ENCODE data around the gene AFAP1L2. TPM values are rescaled to one million over a fixed set of nuclear protein-coding genes. Genes with fewer than 3 reads are reported as not detected.
"Not testable (repeated sequence)": the region's sequence is repeated elsewhere in the genome, so short reads cannot be mapped to it uniquely, and the experiment has no call there.

AFAP1L2 gene
- total RNA-seq, 2 experiments from 2014 or later = 1.1 to 1.2 TPM

GRCh38 chr10:114350751-114351150, 53.6 kb downstream of the AFAP1L2 start:
- intact Hi-C loops (cut with micrococcal nuclease) = no loop called here
- CTCF ChIA-PET = no interaction called here
- Mint-ChIP-seq H3K36me3 (no peaks in the 10 kb centered on the region), H3K4me1 (ENCODE audit: low read depth) (no peaks in the 10 kb centered on the region), H3K4me3 (no peak overlapping the region), H3K9me3 (no peaks in the 10 kb centered on the region), H3K27me3 (peaks cover 3% of the 10 kb centered on the region), H3K27ac (no peak overlapping the region)
- no peak for DNase-seq
- POLR2A ChIA-PET = no interaction called here

GRCh38 chr10:114349522-114350215, 54.6 kb downstream of the AFAP1L2 start:
- ChIA-PET POLR2A (interaction anchor here (0.7 kb wide), 1 partner anchor 26 kb away, joined by 4 read pairs; no protein-coding TSS in a partner anchor), CTCF (interaction anchor here (0.7 kb wide), 1 partner anchor 79 kb away, joined by 5 read pairs; no protein-coding TSS in a partner anchor)
- intact Hi-C loops (cut with micrococcal nuclease) = no loop called here
- Mint-ChIP-seq H3K4me1 (ENCODE audit: low read depth) (no peaks in the 10 kb centered on the region), H3K9me3 (no peaks in the 10 kb centered on the region), H3K4me3 (no peak overlapping the region), H3K36me3 (no peaks in the 10 kb centered on the region), H3K27ac (no peak overlapping the region), H3K27me3 (peaks cover 3% of the 10 kb centered on the region)
- no peak for DNase-seq

DNA sequence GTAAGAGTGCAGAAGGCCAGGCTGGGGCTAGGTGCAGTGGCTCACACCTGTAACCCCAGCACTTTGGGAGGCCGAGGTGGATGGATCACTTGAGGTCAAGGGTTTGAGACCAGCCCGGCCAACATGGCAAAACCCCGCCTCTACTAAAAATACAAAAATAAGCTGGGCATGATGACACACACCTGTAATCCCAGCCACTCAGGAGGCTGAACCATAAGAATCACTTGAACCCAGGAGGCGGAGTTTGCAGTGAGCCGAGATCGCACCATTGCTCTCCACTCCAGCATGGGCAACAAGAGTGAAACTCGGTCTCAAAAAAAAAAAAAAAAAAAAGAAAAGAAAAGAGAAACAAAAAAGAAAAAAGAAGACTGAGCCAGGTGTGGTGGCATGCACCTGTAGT, 55.2 kb downstream of the AFAP1L2 start:
- H3K4me1 Mint-ChIP-seq (ENCODE audit: low read depth); intact Hi-C loops (cut with micrococcal nuclease); H3K27ac Mint-ChIP-seq; H3K9me3 Mint-ChIP-seq; H3K27me3 Mint-ChIP-seq; H3K4me3 Mint-ChIP-seq; H3K36me3 Mint-ChIP-seq; DNase-seq: not testable (repeated sequence)
- POLR2A ChIA-PET = interaction anchor here (0.7 kb wide), 1 partner anchor 25 kb away, joined by 4 read pairs; no protein-coding TSS in a partner anchor
- CTCF ChIA-PET = interaction anchor here (0.7 kb wide), 1 partner anchor 79 kb away, joined by 5 read pairs; no protein-coding TSS in a partner anchor

DNA sequence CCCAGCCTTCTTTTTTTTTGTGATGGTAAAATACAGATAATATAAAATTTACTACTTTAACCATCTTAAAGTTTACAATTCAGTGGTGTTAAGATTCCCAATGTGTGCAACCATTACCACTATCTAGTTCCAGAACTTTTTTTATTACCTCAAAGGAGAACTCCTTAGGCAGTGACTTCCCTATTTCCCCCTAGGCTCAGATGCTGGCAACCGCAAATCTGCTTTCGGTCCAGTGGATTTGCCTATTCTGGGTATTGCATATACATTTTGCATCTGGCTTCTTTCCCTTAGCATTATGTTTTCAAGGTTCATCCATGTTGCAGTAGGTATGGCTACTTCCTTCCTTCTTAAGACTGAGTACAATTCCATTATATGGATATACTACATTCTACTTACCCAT, 56.5 kb downstream of the AFAP1L2 start:
- Mint-ChIP-seq H3K4me1 (ENCODE audit: low read depth) (no peaks in the 10 kb centered on the region), H3K4me3 (no peak overlapping the region), H3K27me3 (peaks cover 2% of the 10 kb centered on the region), H3K9me3 (no peaks in the 10 kb centered on the region), H3K27ac (no peak overlapping the region), H3K36me3 (no peaks in the 10 kb centered on the region)
- POLR2A ChIA-PET = no interaction called here
- DNase-seq = no peak
- CTCF ChIA-PET = interaction anchor here (0.7 to 1.0 kb wide), 2 partner anchors 44 to 394 kb away, joined by 3 to 4 read pairs; no protein-coding TSS in a partner anchor
- intact Hi-C loops (cut with micrococcal nuclease) = no loop called here

- H3K9me3 Mint-ChIP-seq = no peaks in the 10 kb centered on the region
- H3K4me1 Mint-ChIP-seq (ENCODE audit: low read depth) = no peaks in the 10 kb centered on the region
- peaks cover 1% of the 10 kb centered on the region for H3K27me3 Mint-ChIP-seq
- ChIA-PET POLR2A (no interaction called here), CTCF (interaction anchor here (0.7 to 1.0 kb wide), 2 partner anchors 43 to 395 kb away, joined by 3 to 4 read pairs; no protein-coding TSS in a partner anchor)
- no peak overlapping the region for H3K27ac Mint-ChIP-seq
- H3K4me3 Mint-ChIP-seq = no peak overlapping the region
- intact Hi-C loops (cut with micrococcal nuclease) = no loop called here
- no peak for DNase-seq
- no peaks in the 10 kb centered on the region for H3K36me3 Mint-ChIP-seq
Observed at GRCh38 chr10:114347241-114347640, 57.1 kb downstream of the AFAP1L2 start.

- Mint-ChIP-seq H3K4me1 (ENCODE audit: low read depth) (no peaks in the 10 kb centered on the region), H3K27me3 (peaks cover 1% of the 10 kb centered on the region), H3K27ac (no peak overlapping the region), H3K9me3 (no peaks in the 10 kb centered on the region), H3K36me3 (no peaks in the 10 kb centered on the region), H3K4me3 (no peak overlapping the region)
- POLR2A ChIA-PET = no interaction called here
- DNase-seq = no peak
- intact Hi-C loops (cut with micrococcal nuclease) = no loop called here
- CTCF ChIA-PET = interaction anchor here (1.0 to 1.5 kb wide), 2 partner anchors 42 to 43 kb away, joined by 3 to 4 read pairs; no protein-coding TSS in a partner anchor
Observed at GRCh38 chr10:114346176-114347031, 57.9 kb downstream of the AFAP1L2 start.

DNA sequence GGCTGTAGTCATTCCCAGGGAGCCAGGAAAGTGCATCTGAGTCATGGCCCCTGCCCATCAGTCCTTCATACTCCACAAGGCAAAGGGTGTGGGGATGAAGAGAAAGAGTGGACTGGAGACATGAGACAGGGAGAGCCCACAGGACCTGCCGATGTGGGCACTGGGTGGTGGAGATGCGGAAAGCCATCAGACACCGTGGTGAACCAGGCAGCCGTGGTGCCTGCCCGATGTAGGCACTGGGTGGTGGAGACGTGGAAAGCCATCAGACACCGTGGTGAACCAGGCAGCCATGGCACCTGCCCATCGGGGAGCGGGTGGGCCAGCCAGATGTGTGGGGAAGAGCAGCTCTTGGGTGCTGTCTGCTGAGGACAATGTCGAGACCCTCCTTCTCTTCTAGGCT, 58.6 kb downstream of the AFAP1L2 start:
- Mint-ChIP-seq H3K27me3 (peaks cover 1% of the 10 kb centered on the region), H3K4me1 (ENCODE audit: low read depth) (no peaks in the 10 kb centered on the region), H3K36me3 (no peaks in the 10 kb centered on the region), H3K27ac (no peak overlapping the region), H3K4me3 (no peak overlapping the region), H3K9me3 (no peaks in the 10 kb centered on the region)
- intact Hi-C loops (cut with micrococcal nuclease) = no loop called here
- no peak for DNase-seq
- ChIA-PET POLR2A (no interaction called here), CTCF (interaction anchor here (1.5 kb wide), 1 partner anchor 42 kb away, joined by 3 read pairs; no protein-coding TSS in a partner anchor)

DNA sequence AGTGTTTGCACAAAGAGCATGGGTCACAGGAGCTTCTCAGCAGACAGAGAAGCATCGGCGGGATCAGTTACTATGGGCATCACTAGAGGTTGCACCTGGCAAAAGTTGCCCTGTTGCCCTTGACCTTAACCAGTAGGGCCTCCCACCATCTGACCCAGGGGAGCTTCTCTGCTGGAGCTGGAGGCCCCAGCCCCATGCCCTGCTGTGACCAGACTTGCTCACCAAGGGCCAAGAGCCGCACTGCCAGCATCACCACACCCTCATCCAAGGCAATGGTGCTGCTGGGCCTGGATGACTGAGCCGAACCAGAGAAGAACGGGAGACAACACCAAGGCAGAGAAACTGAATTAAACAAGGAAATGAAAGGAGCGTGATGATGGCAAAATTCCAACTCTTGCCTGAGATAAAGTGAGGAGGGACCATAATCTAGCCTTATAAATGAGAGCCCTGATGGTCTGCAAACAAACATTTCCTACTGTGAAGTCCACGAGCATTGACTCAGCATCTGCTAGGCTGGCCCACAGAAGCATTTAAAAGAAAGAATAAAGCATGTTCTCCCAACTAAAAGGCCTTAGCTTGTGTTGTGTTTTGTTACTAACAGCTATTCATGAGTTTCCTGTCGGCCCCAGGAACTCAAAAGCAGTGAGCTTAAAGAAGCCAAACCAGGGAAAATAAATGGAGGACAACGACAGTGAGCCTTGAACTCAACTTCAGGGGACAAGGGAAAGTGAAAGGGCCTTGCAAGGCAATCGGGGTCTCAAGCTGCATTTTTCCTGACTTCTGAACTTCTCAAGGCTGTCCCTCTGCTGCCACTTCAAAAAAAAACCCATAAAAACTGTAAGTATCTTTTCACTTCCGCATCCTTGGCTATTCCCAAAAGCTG, 60.4 kb downstream of the AFAP1L2 start:
- no peaks in the 10 kb centered on the region for H3K36me3 Mint-ChIP-seq
- no peak overlapping the region for H3K4me3 Mint-ChIP-seq
- no peak overlapping the region for H3K27ac Mint-ChIP-seq
- intact Hi-C loops (cut with micrococcal nuclease) = no loop called here
- CTCF ChIA-PET = interaction anchor here (1.5 kb wide), 1 partner anchor 40 kb away, joined by 3 read pairs; no protein-coding TSS in a partner anchor
- no peaks in the 10 kb centered on the region for H3K9me3 Mint-ChIP-seq
- no peaks in the 10 kb centered on the region for H3K27me3 Mint-ChIP-seq
- no peak for DNase-seq
- POLR2A ChIA-PET = no interaction called here
- no peaks in the 10 kb centered on the region for H3K4me1 Mint-ChIP-seq (ENCODE audit: low read depth)

DNA sequence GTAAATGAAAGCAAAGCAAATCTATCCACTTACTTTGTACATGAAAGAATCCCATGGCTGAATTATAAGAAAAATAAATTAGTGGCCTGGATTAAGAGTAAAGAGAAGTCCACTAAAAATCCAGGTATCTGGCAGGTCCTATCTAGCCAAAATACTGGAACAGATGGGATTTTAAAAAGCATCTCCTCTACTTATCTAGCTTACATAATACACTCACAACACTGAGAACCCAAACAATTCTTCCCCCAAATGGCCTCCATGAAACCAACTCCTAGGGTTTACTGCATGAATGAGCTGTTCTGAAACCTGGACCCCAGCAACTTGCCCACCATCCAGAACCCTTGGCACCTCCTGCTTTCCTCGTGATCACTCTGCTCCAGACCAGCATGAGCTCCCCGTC, 61.3 kb downstream of the AFAP1L2 start:
- POLR2A ChIA-PET = no interaction called here
- no peaks in the 10 kb centered on the region for H3K27me3 Mint-ChIP-seq
- H3K36me3 Mint-ChIP-seq = no peaks in the 10 kb centered on the region
- no peak overlapping the region for H3K27ac Mint-ChIP-seq
- intact Hi-C loops (cut with micrococcal nuclease) = no loop called here
- no peaks in the 10 kb centered on the region for H3K9me3 Mint-ChIP-seq
- no peak for DNase-seq
- CTCF ChIA-PET = interaction anchor here (1.5 kb wide), 1 partner anchor 39 kb away, joined by 3 read pairs; no protein-coding TSS in a partner anchor
- H3K4me3 Mint-ChIP-seq = no peak overlapping the region
- H3K4me1 Mint-ChIP-seq (ENCODE audit: low read depth) = no peaks in the 10 kb centered on the region

GRCh38 chr10:114340816-114341215, 63.5 kb downstream of the AFAP1L2 start:
- ChIA-PET CTCF (no interaction called here), POLR2A (no interaction called here)
- DNase-seq = no peak
- Mint-ChIP-seq H3K27me3 (peaks cover 5% of the 10 kb centered on the region), H3K4me3 (no peak overlapping the region), H3K9me3 (no peaks in the 10 kb centered on the region), H3K36me3 (no peaks in the 10 kb centered on the region), H3K27ac (no peak overlapping the region), H3K4me1 (ENCODE audit: low read depth) (no peaks in the 10 kb centered on the region)
- intact Hi-C loops (cut with micrococcal nuclease) = no loop called here

DNA sequence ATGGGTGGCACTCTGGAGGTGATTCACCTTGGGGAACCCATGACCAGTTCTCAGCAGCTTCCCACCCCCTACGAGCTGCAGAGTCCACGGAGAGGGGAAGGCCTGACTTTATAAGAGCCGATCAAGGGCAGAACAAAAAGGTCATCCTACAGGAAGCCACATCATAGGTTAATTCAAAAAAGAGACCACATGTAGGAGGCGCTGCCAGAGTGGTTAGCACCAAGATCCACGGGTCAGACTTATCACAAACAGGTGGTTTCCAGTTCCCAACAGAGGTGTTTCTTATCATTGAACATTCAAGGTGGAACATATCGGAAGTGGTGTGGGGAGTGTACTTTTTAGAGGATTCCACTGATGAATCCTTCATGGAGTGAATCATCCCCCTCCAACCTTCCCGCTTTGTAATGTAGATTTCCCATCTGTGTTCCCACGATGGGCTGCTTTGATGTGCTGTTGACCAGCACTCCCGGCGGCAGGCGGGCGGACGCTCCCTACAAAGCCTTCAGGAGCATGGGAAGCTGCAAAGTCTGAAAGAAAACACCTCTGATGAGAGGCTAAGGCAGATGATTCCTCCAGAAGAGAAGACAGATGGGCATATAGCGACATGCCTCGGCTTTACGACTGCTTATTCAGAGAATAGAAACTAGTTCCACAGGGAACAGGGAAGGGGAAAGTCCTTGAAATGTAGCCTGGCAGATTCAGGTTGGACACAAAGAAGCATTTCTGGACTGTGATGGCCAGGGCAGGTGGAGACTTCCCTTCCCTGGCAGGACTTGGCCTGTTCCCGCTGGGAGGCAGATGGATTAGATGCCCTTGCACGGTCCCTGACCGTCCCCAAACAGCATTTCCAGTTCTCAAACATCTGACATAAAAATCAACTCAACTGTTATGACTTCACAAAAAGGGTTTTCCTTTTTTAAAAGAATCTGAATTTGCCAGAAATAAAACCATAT, 66.5 kb downstream of the AFAP1L2 start:
- Mint-ChIP-seq H3K36me3 (no peaks in the 10 kb centered on the region), H3K4me3 (no peak overlapping the region), H3K4me1 (ENCODE audit: low read depth) (no peaks in the 10 kb centered on the region), H3K9me3 (no peaks in the 10 kb centered on the region), H3K27me3 (peaks cover 6% of the 10 kb centered on the region), H3K27ac (no peak overlapping the region)
- POLR2A ChIA-PET = no interaction called here
- CTCF ChIA-PET = interaction anchor here (1.4 kb wide), 1 partner anchor 33 kb away, joined by 4 read pairs; no protein-coding TSS in a partner anchor
- peak; percentile 35 for DNase-seq
- intact Hi-C loops (cut with micrococcal nuclease) = no loop called here
